Activated B cell treated with CpG ODN at 0.5 μM for 24 hours (primary cell): ENCODE results near the gene RAB12. TPM values are rescaled to one million over a fixed set of nuclear protein-coding genes. Genes with fewer than 3 reads are reported as not detected.
A peak's percentile ranks its signal among the peaks of the same experiment; 100 is the strongest.

Source experiments
- ATAC-seq: fragments of 200-7000 bp; cut with Tn5 transposase; one replicate; pipeline ENCODE4 v1.10.0; 2021; ENCODE audit warnings: low read depth, mild to moderate bottlenecking, moderate library complexity
- CTCF ChIA-PET: fragments of 350-600 bp; sonication (Branson Sonifier 250); formaldehyde crosslinking; loops from one replicate; lab custom pipeline; 2021; ENCODE audit warnings: antibody characterized with exemption; lab: Charles Lee
- POLR2A ChIA-PET: fragments of 350-600 bp; sonication (Branson Sonifier 250); formaldehyde crosslinking; loops from one replicate; lab custom pipeline; 2021; ENCODE audit warnings: antibody characterized with exemption; lab: Charles Lee
- DNase-seq: peaks from one replicate; pipeline ENCODE4 v3.0.0; 2022
- H3K27ac Mint-ChIP-seq: one replicate; pipeline ENCODE4 v1.8.0; 2020; ENCODE audit warnings: mixed read lengths
- H3K27me3 Mint-ChIP-seq: one replicate; pipeline ENCODE4 v1.8.0; 2021; ENCODE audit warnings: mixed read lengths
- H3K36me3 Mint-ChIP-seq: one replicate; pipeline ENCODE4 v1.8.0; 2021; ENCODE audit warnings: low read depth, mixed read lengths
- H3K4me1 Mint-ChIP-seq: one replicate; pipeline ENCODE4 v1.8.0; 2021; ENCODE audit warnings: mixed read lengths
- H3K4me3 Mint-ChIP-seq: one replicate; pipeline ENCODE4 v1.8.0; 2020; ENCODE audit warnings: mild to moderate bottlenecking, mixed read lengths
- H3K9me3 Mint-ChIP-seq: one replicate; pipeline ENCODE4 v1.8.0; 2020; ENCODE audit warnings: mixed read lengths
- CTCF ChIP-seq: fragments of 200-600 bp; IDR thresholded peaks from one replicate; pipeline ENCODE4 v1.8.0; 2022; ENCODE audit warnings: antibody characterized with exemption, mild to moderate bottlenecking
- intact Hi-C: fragments of 100-400 bp; cut with micrococcal nuclease; formaldehyde crosslinking; loops from one replicate; pipeline ENCODE4 v1.15.1; 2024
- total RNA-seq: library from RNA; stranded (reverse); gene quantifications from 2 replicates; pipeline ENCODE4 v1.2.3, GENCODE V29; 2022

Gene RAB12
- total RNA-seq, 1 donor from 2014 or later, result 27.5 TPM

- CTCF ChIA-PET, result no interaction called here
- Mint-ChIP-seq H3K36me3 (no peaks in the 10 kb centered on the region), H3K4me3 (peak overlapping the region; percentile 40), H3K4me1 (peaks cover 57% of the 10 kb centered on the region), H3K27me3 (no peaks in the 10 kb centered on the region), H3K9me3 (no peaks in the 10 kb centered on the region), H3K27ac (peak overlapping the region; percentile 87)
- POLR2A ChIA-PET, result interaction anchor here (0.7 to 2.0 kb wide), 5 partner anchors 7 to 1312 kb away, joined by 3 to 12 read pairs (median 4); partner anchors contain the start of genes RAB12 and VAPA
- no peak for DNase-seq
- intact Hi-C loops, result loop anchor here (1.0 to 10.0 kb wide), 8 partner anchors 8 to 1923 kb away; partner anchors contain the start of genes NAPG, RAB12, RAB31 and RALBP1
- peak; percentile 75 for ATAC-seq
- no peak for TF ChIP-seq CTCF
Measured at GRCh38 chr18:8601277-8602032, 7.8 kb upstream of the RAB12 start.

GRCh38 chr18:8602040-8602439 lies 7.2 kb upstream of the RAB12 start:
- no peaks in the 10 kb centered on the region for H3K36me3 Mint-ChIP-seq
- ChIA-PET CTCF (no interaction called here), POLR2A (interaction anchor here (0.8 to 1.4 kb wide), 2 partner anchors 8 to 464 kb away, joined by 3 to 6 read pairs; no protein-coding TSS in a partner anchor)
- DNase-seq (no peak), ATAC-seq (peak; percentile 10)
- peak overlapping the region; percentile 87 for H3K27ac Mint-ChIP-seq
- intact Hi-C loops, result loop anchor here (2.0 to 10.0 kb wide), 7 partner anchors 105 to 1923 kb away; partner anchors contain the start of genes NAPG, RAB31, RALBP1 and VAPA
- H3K4me1 Mint-ChIP-seq, result peaks cover 57% of the 10 kb centered on the region
- no peaks in the 10 kb centered on the region for H3K27me3 Mint-ChIP-seq
- H3K9me3 Mint-ChIP-seq, result no peaks in the 10 kb centered on the region
- peak overlapping the region; percentile 40 for H3K4me3 Mint-ChIP-seq
- no peak for TF ChIP-seq CTCF

- ChIA-PET CTCF (interaction anchor here (2.0 kb wide), 1 partner anchor 124 kb away, joined by 5 read pairs; no protein-coding TSS in a partner anchor), POLR2A (no interaction called here)
- peak overlapping the region; percentile 87 for H3K27ac Mint-ChIP-seq
- intact Hi-C loops, result loop anchor here (2.0 to 10.0 kb wide), 7 partner anchors 104 to 1922 kb away; partner anchors contain the start of genes NAPG, RAB31, RALBP1 and VAPA
- H3K4me3 Mint-ChIP-seq, result peak overlapping the region; percentile 3
- TF ChIP-seq CTCF, result no peak
- H3K4me1 Mint-ChIP-seq, result peaks cover 60% of the 10 kb centered on the region
- no peaks in the 10 kb centered on the region for H3K9me3 Mint-ChIP-seq
- no peak for DNase-seq
- no peaks in the 10 kb centered on the region for H3K36me3 Mint-ChIP-seq
- ATAC-seq, result no peak
- H3K27me3 Mint-ChIP-seq, result no peaks in the 10 kb centered on the region
Measured at GRCh38 chr18:8602557-8602956, 6.7 kb upstream of the RAB12 start.

GRCh38 chr18:8603663-8604520 lies 5.3 kb upstream of the RAB12 start:
- H3K9me3 Mint-ChIP-seq, result no peaks in the 10 kb centered on the region
- no peaks in the 10 kb centered on the region for H3K27me3 Mint-ChIP-seq
- peaks cover 4% of the 10 kb centered on the region for H3K36me3 Mint-ChIP-seq
- CTCF ChIA-PET, result interaction anchor here (0.8 to 2.0 kb wide), 7 partner anchors 20 to 384 kb away, joined by 3 to 5 read pairs (median 3); no protein-coding TSS in a partner anchor
- peaks cover 74% of the 10 kb centered on the region for H3K4me1 Mint-ChIP-seq
- POLR2A ChIA-PET, result interaction anchor here (0.6 to 0.7 kb wide), 3 partner anchors 16 to 1319 kb away, joined by 3 to 7 read pairs (median 3); no protein-coding TSS in a partner anchor
- peak overlapping the region; percentile 80 for H3K4me3 Mint-ChIP-seq
- no peak for TF ChIP-seq CTCF
- ATAC-seq (peak; percentile 26), DNase-seq (no peak)
- intact Hi-C loops, result loop anchor here (2.0 to 10.0 kb wide), 7 partner anchors 103 to 1921 kb away; partner anchors contain the start of genes NAPG, RAB31, RALBP1 and VAPA
- H3K27ac Mint-ChIP-seq, result peak overlapping the region; percentile 89
